ENCODE data around the gene NVL. TPM values are rescaled to one million over a fixed set of nuclear protein-coding genes. Genes with fewer than 3 reads are reported as not detected.

The NVL gene
- total and polyA plus RNA-seq, 2 of the 4 experiments (the other 2 are of a cell fraction): 16.5 to 18.4 TPM

DNA sequence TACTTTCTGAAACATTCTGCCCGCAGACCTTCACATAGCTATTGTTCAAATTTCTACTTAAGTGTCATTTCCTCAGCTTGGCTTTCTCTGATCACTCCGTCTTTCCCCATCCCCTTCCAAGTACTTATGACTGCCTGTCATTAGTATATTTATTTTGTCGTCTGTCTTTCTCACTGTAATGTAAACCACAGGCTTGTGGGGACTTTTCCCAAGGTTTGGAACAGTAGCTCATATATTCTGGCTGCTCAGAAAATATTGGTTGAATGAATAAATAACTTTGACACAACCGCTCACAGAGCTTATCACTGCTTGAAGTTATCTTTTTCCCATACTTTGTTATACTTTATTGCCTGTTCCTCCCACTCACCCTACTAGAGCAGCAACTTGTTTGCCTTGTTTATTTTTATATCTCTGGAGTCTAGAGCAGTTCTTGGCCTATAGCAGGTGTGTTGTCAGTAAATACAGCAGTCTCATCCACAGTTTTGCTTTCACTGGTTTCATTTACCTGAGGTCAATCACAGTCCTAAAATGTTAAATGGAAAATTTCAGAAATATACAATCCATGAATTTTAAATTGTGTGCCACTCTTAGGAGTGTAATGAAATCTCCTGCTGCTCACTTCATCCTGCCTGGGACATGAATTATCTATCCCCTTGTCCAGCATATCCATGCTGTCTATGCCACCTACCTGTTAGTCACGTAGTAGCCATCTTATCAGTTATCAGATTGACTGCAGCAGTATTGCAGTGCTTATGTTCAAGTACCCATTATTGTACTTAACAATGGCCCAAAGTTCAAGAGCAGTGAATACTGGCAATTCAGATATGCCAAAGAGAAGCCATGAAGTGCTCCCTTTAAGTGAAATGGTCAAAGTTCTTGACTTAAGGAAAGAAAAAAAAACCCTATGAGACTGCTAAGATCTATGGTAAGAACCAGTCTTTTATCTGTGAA is 24.3 kb upstream of the NVL start:
- DNase-seq (peak; percentile 8), ATAC-seq (ENCODE audit: low read depth) (no peak)
- H3K14ac ChIP-seq (replicated peaks; ENCODE audit: low read depth, low read length): no peak overlapping the region
- H2BK15ac ChIP-seq (ENCODE audit: low read depth, low read length): no peak overlapping the region
- H2BK20ac ChIP-seq (ENCODE audit: low read depth, low read length): no peak overlapping the region
- H3K4me3 ChIP-seq (ENCODE audit: insufficient read depth, low read depth, low read length): no peak overlapping the region
- peaks cover 2% of the 10 kb centered on the region for H3K4me1 ChIP-seq (ENCODE audit: control insufficient read depth, insufficient read depth, low read length)
- no peak overlapping the region for H3K56ac ChIP-seq (ENCODE audit: extremely low read depth, insufficient read depth, low read length)
- H2AK5ac ChIP-seq (ENCODE audit: low read depth, low read length): no peak overlapping the region
- dilution Hi-C loops (cut with HindIII; ENCODE audit: low sequenced_read_pairs, unreplicated experiment): no loop called here
- no peaks in the 10 kb centered on the region for H3K9me3 ChIP-seq (ENCODE audit: control insufficient read depth, insufficient read depth, low read length)
- no peaks in the 10 kb centered on the region for H3K27me3 ChIP-seq (ENCODE audit: control insufficient read depth, insufficient read depth, low read length)
- H3K4me2 ChIP-seq (ENCODE audit: low read depth, low read length): no peak overlapping the region
- H3K36me3 ChIP-seq (ENCODE audit: control insufficient read depth, insufficient read depth, low read length): no peaks in the 10 kb centered on the region
- H2BK5ac ChIP-seq (ENCODE audit: low read depth, low read length, poor library complexity, severe bottlenecking): no peak overlapping the region
- intact Hi-C loops (cut with micrococcal nuclease): no loop called here
- no peak overlapping the region for H3K27ac ChIP-seq (ENCODE audit: insufficient read depth, low read length)
- BruUV-seq (replicated peaks): no TSS peak
- CTCF ChIA-PET: no interaction called here
- H4K5ac ChIP-seq (ENCODE audit: low read depth, low read length): no peak overlapping the region
- peaks cover 9 to 19% of the 10 kb centered on the region in 2 experiments; a peak in 2 of 4 replicates for H3K79me1 ChIP-seq (ENCODE audit: low read depth in 1 of 2, low read length in 2 of 2)
- peaks cover 8% of the 10 kb centered on the region; the same call in 1 of the 2 replicates for H4K20me1 ChIP-seq (ENCODE audit: insufficient read depth, low read length)
- H2AK9ac ChIP-seq (replicated peaks; ENCODE audit: low read depth, low read length, poor library complexity): no peak overlapping the region
- H2BK120ac ChIP-seq (ENCODE audit: low read depth, low read length): no peak overlapping the region
- H4K8ac ChIP-seq (ENCODE audit: low read depth in 2 of 2, low read length in 2 of 2): no peak overlapping the region
- no peak overlapping the region for H3K18ac ChIP-seq (ENCODE audit: low read depth, low read length)
- POLR2A ChIA-PET (ENCODE audit: unreplicated experiment): no interaction called here
- peaks cover 3% of the 10 kb centered on the region; the same call in 1 of the 2 replicates for H3K9me1 ChIP-seq (ENCODE audit: insufficient read depth, low read length)
- no peak for TF ChIP-seq FOS (IDR thresholded peaks at IDR 0.05; ENCODE audit: low read depth, low read length)
- no peak for TF ChIP-seq SMC3 (IDR thresholded peaks at IDR 0.05; ENCODE audit: low read depth, low read length)
- no peak for TF ChIP-seq RFX5 (IDR thresholded peaks at IDR 0.05; ENCODE audit: low read depth, low read length)
- no peak for TF ChIP-seq MAZ (IDR thresholded peaks at IDR 0.05; ENCODE audit: borderline replicate concordance, low read depth, low read length)
- no peak for TF ChIP-seq MXI1 (IDR thresholded peaks at IDR 0.05; ENCODE audit: borderline replicate concordance, low read depth, low read length)
- TF ChIP-seq RCOR1 (IDR thresholded peaks at IDR 0.05; ENCODE audit: insufficient replicate concordance, low read length): no peak
- TF ChIP-seq ELK1 (IDR thresholded peaks at IDR 0.05; ENCODE audit: borderline replicate concordance, low read depth, low read length): no peak
- TF ChIP-seq, protein P1, sequence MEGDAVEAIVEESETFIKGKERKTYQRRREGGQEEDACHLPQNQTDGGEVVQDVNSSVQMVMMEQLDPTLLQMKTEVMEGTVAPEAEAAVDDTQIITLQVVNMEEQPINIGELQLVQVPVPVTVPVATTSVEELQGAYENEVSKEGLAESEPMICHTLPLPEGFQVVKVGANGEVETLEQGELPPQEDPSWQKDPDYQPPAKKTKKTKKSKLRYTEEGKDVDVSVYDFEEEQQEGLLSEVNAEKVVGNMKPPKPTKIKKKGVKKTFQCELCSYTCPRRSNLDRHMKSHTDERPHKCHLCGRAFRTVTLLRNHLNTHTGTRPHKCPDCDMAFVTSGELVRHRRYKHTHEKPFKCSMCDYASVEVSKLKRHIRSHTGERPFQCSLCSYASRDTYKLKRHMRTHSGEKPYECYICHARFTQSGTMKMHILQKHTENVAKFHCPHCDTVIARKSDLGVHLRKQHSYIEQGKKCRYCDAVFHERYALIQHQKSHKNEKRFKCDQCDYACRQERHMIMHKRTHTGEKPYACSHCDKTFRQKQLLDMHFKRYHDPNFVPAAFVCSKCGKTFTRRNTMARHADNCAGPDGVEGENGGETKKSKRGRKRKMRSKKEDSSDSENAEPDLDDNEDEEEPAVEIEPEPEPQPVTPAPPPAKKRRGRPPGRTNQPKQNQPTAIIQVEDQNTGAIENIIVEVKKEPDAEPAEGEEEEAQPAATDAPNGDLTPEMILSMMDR (conservative IDR thresholded peaks at IDR 0.05; ENCODE audit: low read depth, low read length): no peak
- TF ChIP-seq POLR2A (IDR thresholded peaks at IDR 0.05; ENCODE audit: low read depth, low read length): no peak
- no peak for TF ChIP-seq BHLHE40 (IDR thresholded peaks at IDR 0.05; ENCODE audit: low read depth, low read length)
- TF ChIP-seq RAD21 (IDR thresholded peaks at IDR 0.05; ENCODE audit: low read length): no peak
- TF ChIP-seq CHD1 (IDR thresholded peaks at IDR 0.05; ENCODE audit: low read depth, low read length): no peak
- TF ChIP-seq, protein P2, sequence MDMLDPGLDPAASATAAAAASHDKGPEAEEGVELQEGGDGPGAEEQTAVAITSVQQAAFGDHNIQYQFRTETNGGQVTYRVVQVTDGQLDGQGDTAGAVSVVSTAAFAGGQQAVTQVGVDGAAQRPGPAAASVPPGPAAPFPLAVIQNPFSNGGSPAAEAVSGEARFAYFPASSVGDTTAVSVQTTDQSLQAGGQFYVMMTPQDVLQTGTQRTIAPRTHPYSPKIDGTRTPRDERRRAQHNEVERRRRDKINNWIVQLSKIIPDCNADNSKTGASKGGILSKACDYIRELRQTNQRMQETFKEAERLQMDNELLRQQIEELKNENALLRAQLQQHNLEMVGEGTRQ (IDR thresholded peaks at IDR 0.05; ENCODE audit: low read depth, low read length): no peak
- TF ChIP-seq NFE2L2 (IDR thresholded peaks at IDR 0.05; ENCODE audit: low read depth, low read length): no peak
- H3K9ac ChIP-seq (ENCODE audit: low read depth, low read length): no peak overlapping the region
- no peak overlapping the region for H3K4ac ChIP-seq (ENCODE audit: low read depth, low read length)
- in situ Hi-C loops (cut with MboI; ENCODE audit: low sequenced_read_pairs): no loop called here
- H4K91ac ChIP-seq (ENCODE audit: insufficient read depth, low read depth, low read length): no peak overlapping the region
- no CpG with 5 or more reads among the region's 5 CpGs for WGBS, 2 experiments (ENCODE audit: extremely low coverage in 2 of 2, insufficient read length in 1 of 2)
- no peak overlapping the region for H2AFZ ChIP-seq (replicated peaks; ENCODE audit: low read length, poor library complexity)
- H3K23ac ChIP-seq (ENCODE audit: low read depth, low read length): no peak overlapping the region

Data from IMR-90 (cell line).